Activated T-helper 17 cell treated with anti-CD3 and anti-CD28 coated beads, Interleukin-2, amount 50 U/mL, for 72 hours (primary cell): ENCODE results near the gene UGT1A8. TPM values are rescaled to one million over a fixed set of nuclear protein-coding genes. Genes with fewer than 3 reads are reported as not detected.
"Not testable (repeated sequence)": the region's sequence is repeated elsewhere in the genome, so short reads cannot be mapped to it uniquely, and the experiment has no call there.

Source experiments
- ATAC-seq: fragments of 150-1000 bp; cut with Tn5 transposase; replicated peaks from 2 replicates; pipeline ENCODE4 v1.10.0; 2021; ENCODE audit warnings: mild to moderate bottlenecking, moderate library complexity
- H3K27ac Mint-ChIP-seq: one replicate; pipeline ENCODE4 v1.8.0; 2022; ENCODE audit warnings: mixed read lengths
- H3K27me3 Mint-ChIP-seq: one replicate; pipeline ENCODE4 v1.8.0; 2022; ENCODE audit warnings: mixed read lengths
- H3K36me3 Mint-ChIP-seq: one replicate; pipeline ENCODE4 v1.8.0; 2022; ENCODE audit warnings: low read depth, mild to moderate bottlenecking, mixed read lengths
- H3K4me1 Mint-ChIP-seq: one replicate; pipeline ENCODE4 v1.8.0; 2022; ENCODE audit warnings: mixed read lengths
- H3K4me3 Mint-ChIP-seq: one replicate; pipeline ENCODE4 v1.8.0; 2022; ENCODE audit warnings: mild to moderate bottlenecking, mixed read lengths
- H3K9me3 Mint-ChIP-seq: one replicate; pipeline ENCODE4 v1.8.0; 2022; ENCODE audit warnings: mixed read lengths
- total RNA-seq, 2 donors: library from RNA; stranded (reverse); gene quantifications; one replicate each; pipeline ENCODE4 v1.2.3, GENCODE V29; 2022

The UGT1A8 gene
- total RNA-seq, 2 donors from 2014 or later: 0.42 TPM; not detected in 1

GRCh38 chr2:233684640-233685039 lies 67.2 kb downstream of the UGT1A8 start:
- H3K4me3 Mint-ChIP-seq: no peak overlapping the region

GRCh38 chr2:233686928-233687327 lies 69.5 kb downstream of the UGT1A8 start:
- Mint-ChIP-seq H3K4me3 (no peak overlapping the region), H3K4me1 (no peaks in the 10 kb centered on the region), H3K27me3 (peaks cover 11% of the 10 kb centered on the region), H3K9me3 (no peaks in the 10 kb centered on the region), H3K36me3 (no peaks in the 10 kb centered on the region), H3K27ac (no peak overlapping the region)
- ATAC-seq: no peak

More at GRCh38 chr2:233684640-233685039, 67.2 kb downstream of the UGT1A8 start:
- Mint-ChIP-seq H3K4me1 (no peaks in the 10 kb centered on the region), H3K9me3 (no peaks in the 10 kb centered on the region), H3K27me3 (peaks cover 12% of the 10 kb centered on the region), H3K27ac (no peak overlapping the region), H3K36me3 (no peaks in the 10 kb centered on the region)
- no peak for ATAC-seq

GRCh38 chr2:233688341-233688740 lies 70.9 kb downstream of the UGT1A8 start:
- no peaks in the 10 kb centered on the region for H3K9me3 Mint-ChIP-seq
- H3K4me1 Mint-ChIP-seq: no peaks in the 10 kb centered on the region
- no peak overlapping the region for H3K4me3 Mint-ChIP-seq
- no peaks in the 10 kb centered on the region for H3K36me3 Mint-ChIP-seq
- H3K27me3 Mint-ChIP-seq: peaks cover 7% of the 10 kb centered on the region
- ATAC-seq: no peak
- H3K27ac Mint-ChIP-seq: no peak overlapping the region

GRCh38 chr2:233689031-233689430 lies 71.6 kb downstream of the UGT1A8 start:
- Mint-ChIP-seq H3K4me1 (no peaks in the 10 kb centered on the region), H3K27me3 (peaks cover 7% of the 10 kb centered on the region), H3K36me3 (no peaks in the 10 kb centered on the region), H3K27ac (no peak overlapping the region), H3K4me3 (no peak overlapping the region), H3K9me3 (no peaks in the 10 kb centered on the region)
- no peak for ATAC-seq

- Mint-ChIP-seq H3K4me3 (no peak overlapping the region), H3K9me3 (no peaks in the 10 kb centered on the region), H3K4me1 (no peaks in the 10 kb centered on the region), H3K27me3 (peaks cover 7% of the 10 kb centered on the region), H3K36me3 (no peaks in the 10 kb centered on the region), H3K27ac (no peak overlapping the region)
- ATAC-seq: no peak
Measured at GRCh38 chr2:233689501-233689900, 72.1 kb downstream of the UGT1A8 start.

- H3K27me3 Mint-ChIP-seq: peaks cover 9% of the 10 kb centered on the region
- no peaks in the 10 kb centered on the region for H3K36me3 Mint-ChIP-seq
- H3K27ac Mint-ChIP-seq: no peak overlapping the region
- ATAC-seq: no peak
- no peaks in the 10 kb centered on the region for H3K9me3 Mint-ChIP-seq
- H3K4me3 Mint-ChIP-seq: no peak overlapping the region
- no peaks in the 10 kb centered on the region for H3K4me1 Mint-ChIP-seq
Measured at GRCh38 chr2:233690444-233690843, 73.0 kb downstream of the UGT1A8 start.

GRCh38 chr2:233691443-233692433 lies 74.3 kb downstream of the UGT1A8 start:
- no peaks in the 10 kb centered on the region for H3K4me1 Mint-ChIP-seq
- H3K27ac Mint-ChIP-seq: no peak overlapping the region
- peaks cover 12% of the 10 kb centered on the region for H3K27me3 Mint-ChIP-seq
- no peak for ATAC-seq
- no peaks in the 10 kb centered on the region for H3K9me3 Mint-ChIP-seq
- H3K36me3 Mint-ChIP-seq: no peaks in the 10 kb centered on the region
- no peak overlapping the region for H3K4me3 Mint-ChIP-seq

GRCh38 chr2:233692648-233693047 lies 75.2 kb downstream of the UGT1A8 start, which contains the start of gene UGT1A6:
UGT1A6 (plus strand) TSS chr2:233692890; CDS start chr2:233693005, 115 bp downstream.
- H3K9me3 Mint-ChIP-seq: no peaks in the 10 kb centered on the region
- peaks cover 17% of the 10 kb centered on the region for H3K27me3 Mint-ChIP-seq
- no peaks in the 10 kb centered on the region for H3K4me1 Mint-ChIP-seq
- no peak for ATAC-seq
- no peaks in the 10 kb centered on the region for H3K36me3 Mint-ChIP-seq
- H3K27ac Mint-ChIP-seq: no peak within 1 kb of the TSS
- H3K4me3 Mint-ChIP-seq: no peak within 1 kb of the TSS

GRCh38 chr2:233693963-233694362 lies 76.5 kb downstream of the UGT1A8 start:
- no peak overlapping the region for H3K4me3 Mint-ChIP-seq
- H3K9me3 Mint-ChIP-seq: no peaks in the 10 kb centered on the region
- H3K36me3 Mint-ChIP-seq: no peaks in the 10 kb centered on the region
- H3K27ac Mint-ChIP-seq: no peak overlapping the region
- peaks cover 18% of the 10 kb centered on the region for H3K27me3 Mint-ChIP-seq
- no peaks in the 10 kb centered on the region for H3K4me1 Mint-ChIP-seq
- no peak for ATAC-seq

- Mint-ChIP-seq H3K4me3 (no peak overlapping the region), H3K36me3 (no peaks in the 10 kb centered on the region), H3K4me1 (no peaks in the 10 kb centered on the region), H3K27ac (no peak overlapping the region), H3K27me3 (peaks cover 18% of the 10 kb centered on the region), H3K9me3 (no peaks in the 10 kb centered on the region)
- ATAC-seq: no peak
Measured at GRCh38 chr2:233698740-233699139, 81.3 kb downstream of the UGT1A8 start.

GRCh38 chr2:233699424-233700027 lies 82.1 kb downstream of the UGT1A8 start:
- Mint-ChIP-seq H3K4me3 (no peak overlapping the region), H3K27ac (no peak overlapping the region), H3K9me3 (peaks cover 5% of the 10 kb centered on the region), H3K27me3 (peaks cover 22% of the 10 kb centered on the region), H3K4me1 (no peaks in the 10 kb centered on the region), H3K36me3 (no peaks in the 10 kb centered on the region)
- ATAC-seq: no peak

GRCh38 chr2:233700028-233700635 lies 82.7 kb downstream of the UGT1A8 start:
- Mint-ChIP-seq H3K9me3 (peaks cover 5% of the 10 kb centered on the region), H3K27ac (no peak overlapping the region), H3K36me3 (no peaks in the 10 kb centered on the region), H3K4me1 (no peaks in the 10 kb centered on the region), H3K27me3 (peaks cover 23% of the 10 kb centered on the region), H3K4me3 (no peak overlapping the region)
- no peak for ATAC-seq

GRCh38 chr2:233700842-233701241 lies 83.4 kb downstream of the UGT1A8 start:
- ATAC-seq, H3K4me1 Mint-ChIP-seq, H3K4me3 Mint-ChIP-seq, H3K36me3 Mint-ChIP-seq, H3K9me3 Mint-ChIP-seq, H3K27ac Mint-ChIP-seq: not testable (repeated sequence)
- H3K27me3 Mint-ChIP-seq: peaks cover 23% of the 10 kb centered on the region

- peaks cover 18% of the 10 kb centered on the region for H3K27me3 Mint-ChIP-seq
- H3K4me3 Mint-ChIP-seq: no peak overlapping the region
- no peaks in the 10 kb centered on the region for H3K36me3 Mint-ChIP-seq
- ATAC-seq: no peak
- H3K27ac Mint-ChIP-seq: no peak overlapping the region
- no peaks in the 10 kb centered on the region for H3K4me1 Mint-ChIP-seq
- H3K9me3 Mint-ChIP-seq: peaks cover 5% of the 10 kb centered on the region
Measured at GRCh38 chr2:233702238-233702637, 84.8 kb downstream of the UGT1A8 start.
